T-helper 1 cell (primary cell): ENCODE data around the gene GLRX.
"Not testable (repeated sequence)": the region's sequence is repeated elsewhere in the genome, so short reads cannot be mapped to it uniquely, and the experiment has no call there.

Experiments used
- DNase-seq, 5 donors: peaks; one replicate each; pipeline ENCODE4 v3.0.0-alpha.2; 2012 to 2020

The GLRX gene

GRCh38 chr5:95851141-95851540 lies 28.6 kb upstream of the GLRX start:
- DNase-seq, result not testable (repeated sequence)

- no peak for DNase-seq
These were observed 27.9 kb upstream of the GLRX start for GRCh38 chr5:95850391-95850894.

GRCh38 chr5:95848701-95849100 lies 26.2 kb upstream of the GLRX start:
- no peak for DNase-seq

DNA sequence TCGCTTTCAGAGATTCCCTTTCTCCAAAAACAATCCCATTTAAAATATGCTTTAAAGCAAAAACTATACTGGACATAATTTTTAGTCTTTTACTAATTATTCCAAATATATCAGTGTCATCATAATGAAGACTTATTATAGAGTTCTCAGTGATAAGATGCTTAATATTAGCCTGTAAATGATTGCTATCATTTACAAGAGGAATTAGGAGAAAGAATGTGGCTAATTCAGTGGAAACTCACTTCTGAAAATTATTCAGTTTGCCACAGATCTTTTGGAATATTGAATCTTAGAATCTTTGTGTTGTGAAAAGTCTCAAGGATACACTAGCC lies 24.7 kb upstream of the GLRX start:
- DNase-seq, result no peak

- peak; percentile 26 to 71 (median 55) for DNase-seq
These were observed 24.2 kb upstream of the GLRX start for GRCh38 chr5:95846554-95847260.

DNA sequence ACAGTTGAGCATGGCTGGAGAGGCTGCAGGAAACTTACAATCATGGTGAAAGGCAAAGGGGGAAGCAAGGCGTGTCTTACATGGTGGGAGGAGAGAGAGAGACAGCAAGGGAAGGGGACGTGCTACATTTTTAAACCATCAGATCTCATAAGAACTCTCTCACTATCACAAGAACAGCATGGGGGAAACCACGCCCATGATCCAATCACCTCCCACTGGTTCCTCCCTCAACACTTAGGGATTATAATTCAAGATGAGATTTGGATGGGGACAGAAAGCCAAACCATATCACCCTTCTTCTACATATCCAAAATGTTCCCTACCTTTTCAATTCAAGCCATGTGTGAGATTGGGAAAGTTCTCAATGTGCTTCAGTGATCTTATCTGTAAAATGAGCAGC lies 22.9 kb upstream of the GLRX start:
- DNase-seq, result no peak

DNA sequence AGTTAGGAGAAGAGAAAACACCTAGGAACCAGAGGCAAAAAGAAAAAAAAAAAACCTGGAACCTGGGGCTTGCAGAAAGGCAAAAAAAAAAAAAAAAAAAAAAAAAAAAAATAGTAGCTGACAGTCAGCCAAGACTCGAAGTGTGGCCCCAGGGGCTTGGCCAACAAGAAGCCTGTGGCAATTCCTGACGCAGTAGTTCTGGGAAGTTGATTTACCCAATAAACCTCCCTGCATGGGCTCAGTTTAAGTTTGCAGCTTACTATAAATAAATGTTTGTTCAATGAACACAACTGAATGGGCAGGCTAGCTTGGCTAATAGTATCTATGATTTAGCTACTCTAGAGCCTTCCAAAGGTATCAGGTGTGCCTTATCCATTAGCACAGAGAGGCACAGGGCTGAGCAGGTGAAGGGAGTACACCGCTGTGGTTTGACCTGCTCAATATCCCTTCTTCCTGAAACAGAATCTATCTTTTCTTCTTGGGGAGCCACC lies 21.3 kb upstream of the GLRX start:
- no peak for DNase-seq

- DNase-seq, result peak in 4 of 5 donors; percentile 30 to 81 (median 37)
These were observed 20.5 kb upstream of the GLRX start for GRCh38 chr5:95842854-95843544.

DNA sequence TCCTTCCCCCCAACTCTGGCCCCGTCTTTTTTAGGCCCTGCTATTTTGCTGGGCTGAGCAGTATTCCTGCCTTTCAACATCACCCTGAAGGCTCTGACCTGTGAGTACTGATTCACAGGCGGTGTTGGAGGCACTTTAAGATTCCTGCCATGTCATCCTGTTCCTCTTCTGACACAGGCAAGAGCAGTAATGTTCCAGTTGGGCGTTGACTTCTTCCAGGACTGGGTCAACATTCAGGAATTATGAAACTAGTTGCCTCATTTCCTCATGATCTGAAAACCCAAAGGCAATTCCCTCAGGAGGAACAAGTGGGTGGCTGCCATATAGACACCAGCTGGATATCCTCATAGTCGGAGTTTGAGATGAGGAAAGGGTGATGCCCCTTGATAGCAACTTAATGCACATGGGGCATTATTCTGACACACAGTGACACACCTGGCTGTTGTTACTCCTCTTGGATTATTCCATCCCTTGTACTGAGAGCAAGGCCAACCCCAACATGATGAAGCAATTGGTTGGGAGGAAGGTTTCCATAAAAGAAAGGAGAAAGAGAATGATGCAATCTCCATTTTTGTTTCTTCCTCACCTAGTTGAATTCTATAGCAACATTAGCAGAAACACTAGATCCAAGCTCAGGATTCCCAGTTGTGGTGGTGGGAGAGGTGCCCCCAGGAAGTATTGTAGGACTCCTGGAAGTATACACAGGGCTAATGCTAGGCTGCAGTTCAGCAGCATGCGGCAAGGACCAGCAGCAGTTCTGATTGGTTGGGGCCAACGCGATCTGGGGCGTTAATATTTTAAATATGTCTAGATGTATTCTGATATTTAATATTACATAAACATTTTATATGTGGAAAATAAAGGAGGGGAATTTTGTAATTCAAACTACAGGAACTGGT lies 19.6 kb upstream of the GLRX start:
- DNase-seq, result no peak

DNA sequence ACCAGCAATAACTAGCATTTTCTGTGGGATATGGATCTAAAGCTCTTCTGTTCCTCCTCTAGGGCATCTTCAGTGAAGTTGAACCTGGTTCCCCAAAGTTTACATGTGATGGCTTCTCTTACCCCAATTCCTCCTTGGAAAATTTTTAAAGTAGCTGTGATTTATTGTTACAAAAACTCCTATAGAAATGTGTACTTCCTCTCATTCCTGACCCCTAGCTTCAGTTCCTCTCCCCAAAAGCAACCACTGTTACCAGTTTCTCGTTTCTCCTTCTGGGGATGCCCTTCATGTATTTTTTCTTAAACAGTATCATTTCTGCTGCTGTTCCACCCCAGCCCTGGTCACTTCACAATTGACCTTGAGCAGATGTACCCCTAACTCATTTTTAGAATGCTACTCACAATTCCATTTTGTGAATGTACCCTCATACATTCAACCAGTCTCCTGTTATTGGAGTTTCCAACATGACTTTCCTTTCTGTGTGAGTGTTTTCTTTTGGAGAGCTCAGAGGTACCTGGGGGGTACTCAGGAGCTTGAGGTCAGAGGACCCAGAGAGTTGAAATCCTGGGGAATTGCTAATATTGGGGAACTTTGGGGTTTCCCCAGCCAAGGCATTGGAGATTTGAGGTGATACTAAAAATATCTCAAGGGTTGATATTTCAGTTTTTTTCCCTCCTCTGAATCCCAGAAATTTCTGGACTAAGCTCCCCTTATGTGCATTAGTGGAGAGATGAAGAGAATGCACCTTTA lies 18.6 kb upstream of the GLRX start:
- no peak for DNase-seq

- no peak for DNase-seq
These were observed 17.1 kb upstream of the GLRX start for GRCh38 chr5:95839658-95840057.

- no peak for DNase-seq
These were observed 16.0 kb upstream of the GLRX start for GRCh38 chr5:95838556-95838955.

DNA sequence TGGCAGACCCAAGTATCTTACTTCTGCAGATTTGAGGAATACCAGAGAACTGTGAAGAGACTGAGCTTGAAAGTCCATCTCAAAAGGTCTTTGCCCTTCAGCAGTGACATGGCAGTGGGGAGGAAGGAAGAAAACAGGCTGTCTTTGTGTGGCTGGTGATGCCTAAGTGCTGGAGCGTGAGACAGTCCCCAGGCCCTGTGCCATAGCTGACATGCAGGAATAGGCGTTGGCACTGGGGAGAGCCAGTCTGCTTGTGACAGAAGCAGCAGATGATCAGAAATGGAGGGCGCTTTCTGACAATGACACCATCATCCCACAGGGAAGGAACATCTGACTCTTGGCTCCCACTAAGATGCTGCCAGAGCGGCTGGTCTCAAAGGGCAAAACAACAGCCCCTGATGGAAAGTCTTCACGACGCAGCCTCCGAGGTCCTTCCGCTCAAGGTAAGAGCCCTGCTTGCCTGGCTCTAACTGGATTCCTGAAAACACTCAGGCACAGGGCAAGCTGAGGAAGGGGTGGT lies 15.5 kb upstream of the GLRX start:
- no peak for DNase-seq

- DNase-seq, result no peak
These were observed 15.0 kb upstream of the GLRX start for GRCh38 chr5:95837492-95837891.

- DNase-seq, result not testable (repeated sequence)
These were observed 14.4 kb upstream of the GLRX start for GRCh38 chr5:95836971-95837370.

DNA sequence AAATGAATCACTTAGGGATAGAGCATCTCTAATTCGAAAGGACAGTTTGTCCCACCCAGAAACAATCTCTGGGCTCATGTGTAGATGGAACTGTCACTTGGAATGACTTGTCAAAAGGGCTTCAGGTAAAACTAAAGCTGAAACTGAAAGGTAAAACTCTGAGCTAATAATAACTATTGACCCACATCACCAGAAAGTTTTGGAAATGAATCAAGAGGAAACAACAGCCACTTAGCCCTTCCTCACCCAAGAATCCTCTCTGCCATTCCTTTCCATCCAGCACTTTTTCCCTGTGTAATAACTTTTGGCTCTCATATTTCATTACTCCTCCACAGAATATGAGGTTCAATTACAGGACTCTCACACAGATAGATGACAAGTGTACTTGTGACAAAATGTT lies 14.0 kb upstream of the GLRX start:
- no peak for DNase-seq

DNA sequence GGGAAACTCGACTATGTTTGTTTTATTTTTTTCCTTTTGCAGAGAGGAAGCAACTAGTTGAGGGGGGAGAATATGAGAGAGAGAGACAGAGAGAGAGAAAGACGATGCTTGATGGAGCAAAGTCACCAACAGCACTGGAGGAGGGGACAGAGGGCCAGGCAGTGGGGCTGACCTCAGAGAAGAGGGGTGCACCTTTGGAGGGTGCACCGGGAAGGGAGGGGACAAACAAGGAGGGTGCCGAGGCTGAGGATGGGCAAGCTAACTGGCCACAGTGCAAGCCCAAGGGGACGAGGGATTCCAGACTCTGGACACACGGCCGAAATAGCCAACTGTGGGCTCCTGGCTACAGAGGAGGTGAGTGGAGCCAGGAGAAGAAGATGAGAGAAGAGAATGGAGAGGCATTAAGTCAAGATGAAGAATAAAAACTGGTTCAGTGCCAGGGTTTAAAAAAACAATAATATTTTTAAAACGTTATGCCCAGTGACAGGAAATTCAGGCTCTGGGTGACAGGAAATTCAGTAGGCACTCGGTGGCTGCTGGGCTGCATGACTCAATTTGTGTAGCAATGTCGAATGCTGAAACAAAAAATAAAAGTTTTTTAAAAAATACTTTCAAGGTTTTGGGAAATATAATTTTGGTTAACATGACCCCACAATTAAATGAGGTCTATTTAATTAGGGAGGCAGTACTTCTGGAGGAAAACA lies 13.3 kb upstream of the GLRX start:
- peak in 1 of 5 donors; percentile 34 for DNase-seq

DNA sequence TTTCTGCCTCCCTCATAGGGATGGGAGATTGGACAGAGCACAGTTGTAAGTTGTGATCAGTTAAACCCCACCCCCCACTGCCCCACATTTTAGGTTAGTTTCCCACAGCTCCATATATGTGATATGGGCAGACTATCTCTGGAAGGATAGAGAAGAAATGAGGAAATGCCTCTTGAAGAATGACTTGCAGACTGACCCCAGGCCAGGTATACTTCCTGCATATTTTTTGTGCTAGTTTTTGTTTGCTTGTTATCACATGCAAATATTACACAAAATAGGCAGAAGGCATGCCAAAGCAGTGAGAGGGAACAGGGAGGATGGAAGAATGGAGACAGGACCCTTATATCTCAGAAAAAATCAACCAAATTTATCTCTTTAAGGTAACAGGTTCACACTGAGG lies 10.1 kb upstream of the GLRX start:
- DNase-seq, result no peak

DNA sequence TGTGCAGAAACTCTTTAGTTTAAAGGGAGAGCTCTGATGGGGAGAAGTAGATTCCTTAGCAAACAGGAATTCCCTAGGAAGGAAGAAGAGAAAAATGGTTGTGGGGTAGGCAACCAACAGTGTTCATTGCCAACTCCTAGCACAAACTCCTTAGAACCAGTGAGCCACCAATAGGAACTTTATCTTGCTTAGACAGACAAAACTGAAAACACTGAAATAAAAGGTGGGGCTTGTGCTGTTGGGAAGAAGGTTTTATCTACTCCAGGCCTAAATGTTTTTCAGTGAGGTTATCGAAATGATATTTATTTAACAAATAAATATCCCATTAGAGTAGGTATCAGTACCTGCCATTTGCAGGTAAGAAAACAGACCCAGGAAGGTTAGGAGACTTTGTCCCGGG lies 7.7 kb upstream of the GLRX start:
- DNase-seq, result no peak

DNA sequence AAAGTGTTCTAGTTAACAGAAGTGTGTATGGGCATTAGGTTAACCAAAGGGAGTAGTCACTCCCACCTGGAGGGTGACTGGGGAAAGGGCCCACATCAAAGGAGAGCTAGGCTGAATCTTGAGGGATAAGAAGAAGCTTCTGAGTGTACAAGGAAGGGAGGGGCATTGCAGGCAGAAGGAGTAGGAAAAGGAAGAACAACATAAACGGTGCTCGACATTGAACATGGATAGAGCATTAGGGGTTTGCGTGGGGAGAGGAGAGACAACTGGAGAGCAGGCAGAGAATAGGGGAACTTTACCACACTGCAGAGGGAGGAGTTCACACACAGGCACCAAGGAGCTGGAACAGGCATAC lies 5.3 kb upstream of the GLRX start:
- DNase-seq, result no peak
